Right atrium auricular region (tissue), 2 donors: Measurements from ENCODE around the gene LRSAM1. TPM values are rescaled to one million over a fixed set of nuclear protein-coding genes. Genes with fewer than 3 reads are reported as not detected.

ENCODE experiments used
- DNase-seq: peaks from one replicate; pipeline ENCODE4 v3.0.0-alpha.2; 2019; ENCODE audit warnings: low spot score
- H3K27ac ChIP-seq, 2 donors: fragments of 200-600 bp; sonication (generic); 1 replicate in 1 of 2; 2 replicates in 1 of 2; pipeline ENCODE4 v1.5.1; 2016 to 2019
- H3K27me3 ChIP-seq, 2 donors: fragments of 200-600 bp; sonication (generic); one replicate each; pipeline versions ENCODE4 v1.5.1 to v1.6.0; 2017 to 2019
- H3K36me3 ChIP-seq: fragments of 200-600 bp; sonication (generic); one replicate; pipeline ENCODE4 v1.5.1; 2016
- H3K4me1 ChIP-seq, 2 donors: fragments of 200-600 bp; sonication (generic); one replicate each; pipeline versions ENCODE4 v1.5.1 to v1.6.0; 2017 to 2019
- H3K4me3 ChIP-seq, 2 donors: fragments of 200-600 bp; sonication (generic); 1 replicate in 1 of 2; 2 replicates in 1 of 2; pipeline ENCODE4 v1.5.1; 2017 to 2019; ENCODE audit warnings: mild to moderate bottlenecking in 1 of 2, moderate library complexity in 1 of 2
- H3K9me3 ChIP-seq, 2 donors: fragments of 200-600 bp; sonication (generic); one replicate each; pipeline ENCODE4 v1.5.1; 2019
- CTCF ChIP-seq, 2 donors: fragments of 200-600 bp; sonication (generic); IDR thresholded peaks; one replicate each; pipeline ENCODE4 v1.5.1; 2019; ENCODE audit warnings: antibody characterized with exemption in 2 of 2
- total RNA-seq, 2 donors: library from RNA; depleted of rRNA; stranded (reverse); fragments of >200 nt; gene quantifications; one replicate each; pipeline ENCODE4 v1.1.0, GENCODE V29; 2016

The LRSAM1 gene
- total RNA-seq, 2 donors from 2014 or later = 12.0 to 23.1 TPM

GRCh38 chr9:127520941-127521918 is 69.9 kb downstream of the LRSAM1 start:
- Histone ChIP-seq H3K9me3 (peaks cover 0 to 9% of the 10 kb centered on the region in 2 donors), H3K36me3 (peaks cover 57% of the 10 kb centered on the region), H3K27ac (peak overlapping the region; percentile 69 to 85), H3K4me1 (peaks cover 0 to 36% of the 10 kb centered on the region in 2 donors), H3K27me3 (no peaks in the 10 kb centered on the region), H3K4me3 (no peak overlapping the region)
- DNase-seq = peak; percentile 72
- TF ChIP-seq CTCF (IDR thresholded peaks at IDR 0.05) = no peak

DNA sequence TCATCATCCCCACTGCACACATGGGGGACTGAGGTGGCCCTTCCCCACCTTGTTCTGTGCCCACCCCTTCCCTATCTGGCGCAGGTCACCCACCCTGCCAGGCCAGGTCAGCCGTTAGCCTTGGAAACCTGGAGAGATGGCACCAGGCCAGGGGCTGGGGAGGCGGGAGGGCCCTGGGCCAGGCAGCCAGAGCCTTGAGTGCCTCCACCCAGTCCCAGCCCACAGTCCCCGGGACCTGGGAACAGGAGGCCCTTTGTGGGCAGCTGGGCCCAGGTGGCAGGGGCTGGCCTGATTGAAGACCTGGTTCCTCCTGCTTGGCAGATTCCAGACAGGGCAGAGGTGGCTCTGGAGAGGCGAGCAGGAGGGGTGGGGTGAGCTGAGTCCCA is 70.6 kb downstream of the LRSAM1 start:
- Histone ChIP-seq H3K27ac (peak overlapping the region; percentile 69 to 85), H3K27me3 (no peaks in the 10 kb centered on the region), H3K36me3 (peaks cover 59% of the 10 kb centered on the region), H3K9me3 (peaks cover 0 to 9% of the 10 kb centered on the region in 2 donors), H3K4me1 (peaks cover 0 to 43% of the 10 kb centered on the region in 2 donors), H3K4me3 (no peak overlapping the region)
- DNase-seq = no peak
- TF ChIP-seq CTCF (IDR thresholded peaks at IDR 0.05) = no peak

DNA sequence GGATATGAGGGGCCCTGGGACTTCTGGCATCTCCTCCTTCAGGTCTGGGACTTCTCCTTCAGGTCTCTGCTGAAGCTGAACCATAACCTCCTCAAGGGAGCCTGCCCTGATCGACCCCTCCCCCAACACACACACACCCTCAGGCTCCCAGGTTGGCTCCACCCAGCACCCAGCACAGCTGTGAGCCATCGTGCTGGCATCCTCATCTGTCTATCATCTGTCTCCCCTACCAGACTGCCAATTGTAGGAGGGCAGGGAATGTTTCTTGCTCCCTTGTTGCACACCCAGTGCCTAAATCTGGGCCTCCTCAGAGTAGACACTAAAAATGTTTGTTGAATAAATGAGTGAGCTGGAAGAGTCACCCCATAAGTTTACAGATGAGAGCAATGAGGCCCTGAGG is 71.4 kb downstream of the LRSAM1 start:
- H3K4me3 ChIP-seq = no peak overlapping the region
- peaks cover 52% of the 10 kb centered on the region for H3K36me3 ChIP-seq
- H3K27me3 ChIP-seq = no peaks in the 10 kb centered on the region
- H3K9me3 ChIP-seq = peaks cover 0 to 9% of the 10 kb centered on the region in 2 donors
- peaks cover 0 to 51% of the 10 kb centered on the region in 2 donors for H3K4me1 ChIP-seq
- no peak for TF ChIP-seq CTCF (IDR thresholded peaks at IDR 0.05)
- DNase-seq = no peak
- H3K27ac ChIP-seq = peak overlapping the region; percentile 69 to 85

GRCh38 chr9:127523312-127523851 is 72.1 kb downstream of the LRSAM1 start:
- Histone ChIP-seq H3K4me1 (peaks cover 0 to 58% of the 10 kb centered on the region in 2 donors), H3K36me3 (peaks cover 46% of the 10 kb centered on the region), H3K9me3 (peaks cover 0 to 9% of the 10 kb centered on the region in 2 donors), H3K27me3 (no peaks in the 10 kb centered on the region), H3K27ac (no peak overlapping the region), H3K4me3 (no peak overlapping the region)
- TF ChIP-seq CTCF (IDR thresholded peaks at IDR 0.05) = peak in 1 of 2 donors; percentile 40
- DNase-seq = no peak

- H3K9me3 ChIP-seq = peaks cover 0 to 9% of the 10 kb centered on the region in 2 donors
- H3K4me3 ChIP-seq = no peak overlapping the region
- H3K36me3 ChIP-seq = peaks cover 45% of the 10 kb centered on the region
- no peaks in the 10 kb centered on the region for H3K27me3 ChIP-seq
- TF ChIP-seq CTCF (IDR thresholded peaks at IDR 0.05) = no peak
- no peak for DNase-seq
- no peak overlapping the region for H3K27ac ChIP-seq
- H3K4me1 ChIP-seq = peaks cover 0 to 64% of the 10 kb centered on the region in 2 donors
These were observed 73.1 kb downstream of the LRSAM1 start for GRCh38 chr9:127524373-127524772.
